Eye (tissue), 1 donor: ENCODE measurements around the gene SLAMF1.
A peak's percentile ranks its signal among the peaks of the same experiment; 100 is the strongest.

Experiments used
- DNase-seq: peaks from one replicate; pipeline ENCODE4 v3.0.0-alpha.2; 2015

The SLAMF1 gene

GRCh38 chr1:160664573-160665051 is 17.8 kb upstream of the SLAMF1 start:
- no peak for DNase-seq

GRCh38 chr1:160662910-160663309 is 16.1 kb upstream of the SLAMF1 start:
- no peak for DNase-seq

GRCh38 chr1:160659566-160659965 is 12.7 kb upstream of the SLAMF1 start:
- no peak for DNase-seq

DNA sequence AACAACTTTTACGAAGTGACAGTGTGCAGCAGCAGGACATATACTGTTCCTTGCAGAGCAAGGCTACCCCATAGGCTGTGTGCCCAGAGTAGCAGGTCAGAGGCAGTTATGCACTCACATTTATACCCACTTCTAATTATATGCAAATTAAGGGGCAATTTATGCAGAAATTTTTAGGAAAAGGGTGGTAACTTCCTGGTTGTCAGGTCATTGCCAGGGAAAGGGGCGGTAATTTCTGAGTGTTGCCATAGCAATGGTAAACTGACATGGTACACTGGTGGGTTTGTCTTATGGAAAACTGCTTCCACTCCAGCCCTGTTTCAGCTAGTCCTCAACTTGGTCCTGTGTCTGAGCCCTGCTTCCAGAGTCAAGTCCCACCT is 12.0 kb upstream of the SLAMF1 start:
- DNase-seq, result no peak

DNA sequence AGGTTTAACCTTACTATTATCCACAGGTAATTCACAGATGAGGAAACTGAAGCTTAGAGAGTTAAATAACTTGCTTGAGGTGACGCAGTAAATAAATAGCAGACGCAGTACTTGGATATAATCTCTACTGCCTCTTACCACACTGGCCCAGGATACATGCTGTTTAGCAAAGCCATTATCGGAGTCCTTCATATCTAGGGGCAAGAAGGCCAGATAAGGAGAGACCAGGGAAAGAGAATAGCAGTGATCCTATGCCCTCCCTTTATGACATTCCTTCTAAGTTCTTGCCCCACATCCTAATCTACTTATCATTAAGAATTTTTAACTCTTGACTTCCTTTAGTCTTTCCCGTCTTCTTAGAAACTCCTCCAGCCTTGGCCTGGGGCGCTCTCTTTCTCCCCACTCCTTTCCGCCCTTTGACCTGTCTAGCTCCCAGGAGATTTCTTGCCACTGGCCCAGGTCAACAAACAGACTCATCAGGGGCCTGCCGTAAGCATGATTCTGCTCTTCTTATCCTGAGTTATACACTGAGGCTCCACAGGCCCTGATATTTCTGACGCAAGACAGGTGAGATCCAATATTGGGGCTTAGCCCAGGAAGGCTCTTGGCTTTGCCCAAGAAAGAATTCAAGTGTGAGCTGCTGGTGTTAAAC is 11.4 kb upstream of the SLAMF1 start:
- DNase-seq, result no peak

DNA sequence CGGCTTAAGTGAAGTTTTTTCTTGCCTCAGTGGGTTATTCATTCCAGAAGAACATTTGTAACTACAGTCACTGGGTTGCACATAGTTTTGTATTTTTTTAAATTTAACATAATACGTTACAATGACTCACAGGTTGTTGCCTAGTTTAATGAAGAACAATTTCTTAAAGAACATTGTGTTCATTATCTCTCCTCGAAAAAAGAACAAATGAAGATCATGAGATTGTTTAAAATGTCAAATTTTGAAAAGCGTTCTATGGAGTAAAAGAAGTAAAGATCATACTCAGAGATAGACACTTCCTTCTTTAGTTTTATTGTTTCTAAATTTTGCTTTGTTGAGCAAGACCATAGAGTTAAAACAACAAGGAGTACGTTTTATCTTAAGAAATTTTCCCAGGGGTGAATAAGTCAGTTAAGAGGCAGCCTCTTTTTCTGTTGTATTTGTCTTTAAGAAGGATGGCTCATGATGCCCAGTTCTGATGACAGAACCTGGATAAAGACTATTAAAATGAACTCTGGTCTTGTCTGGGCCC is 10.5 kb upstream of the SLAMF1 start:
- no peak for DNase-seq

- no peak for DNase-seq
Measured at GRCh38 chr1:160656737-160657136, 9.9 kb upstream of the SLAMF1 start.

DNA sequence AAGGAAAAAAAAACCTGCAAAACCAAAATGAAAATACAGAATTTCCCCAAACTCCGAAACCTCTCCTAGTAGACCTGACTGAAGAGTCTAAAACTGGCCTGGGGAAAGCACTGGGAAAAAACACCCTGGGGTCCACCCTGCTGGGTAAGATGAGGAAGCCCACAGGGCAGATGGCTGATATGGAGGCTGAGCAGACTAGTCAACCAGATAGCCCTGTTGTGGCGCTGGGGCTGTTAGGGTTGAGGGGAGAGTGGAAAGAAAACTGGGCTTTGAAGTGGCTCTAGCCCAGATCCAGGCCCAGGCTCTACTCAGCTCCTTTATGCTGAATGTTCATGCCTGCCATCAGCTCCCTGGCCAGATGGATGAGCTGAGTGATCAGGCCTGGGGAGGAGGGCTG is 6.8 kb upstream of the SLAMF1 start:
- DNase-seq, result no peak

DNA sequence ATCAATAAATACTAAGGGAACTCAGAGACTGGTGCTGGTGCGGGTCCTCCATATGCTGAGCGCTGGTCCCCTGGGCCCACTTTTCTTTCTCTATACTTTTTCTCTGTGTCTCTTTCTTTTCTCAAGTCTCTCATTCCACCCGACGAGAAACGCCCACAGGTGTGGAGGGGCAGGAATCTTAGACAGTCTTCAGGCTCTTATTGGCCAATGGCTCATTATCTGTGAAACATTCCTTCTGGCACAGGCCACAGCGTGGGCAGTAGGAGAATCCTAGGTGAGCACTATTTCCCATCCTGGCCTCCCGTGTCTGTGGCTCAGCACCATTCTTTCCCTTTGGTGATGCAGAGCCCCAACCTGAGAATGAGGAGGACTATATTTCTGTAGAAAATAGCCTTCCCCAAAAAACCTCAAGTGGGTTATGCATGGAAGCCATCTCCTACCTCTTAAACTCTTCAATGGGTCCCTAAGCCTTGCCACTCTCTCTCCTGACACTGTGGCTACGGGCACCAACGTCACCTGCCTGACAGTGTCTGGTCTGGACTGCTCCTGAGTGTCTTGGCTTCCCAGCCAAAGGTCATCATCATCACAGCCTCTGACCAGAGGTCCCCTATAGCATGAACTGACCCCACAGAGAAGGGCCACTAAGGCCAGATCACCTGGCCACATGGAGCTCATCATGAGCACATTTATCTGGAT is 6.2 kb upstream of the SLAMF1 start:
- DNase-seq, result no peak

DNA sequence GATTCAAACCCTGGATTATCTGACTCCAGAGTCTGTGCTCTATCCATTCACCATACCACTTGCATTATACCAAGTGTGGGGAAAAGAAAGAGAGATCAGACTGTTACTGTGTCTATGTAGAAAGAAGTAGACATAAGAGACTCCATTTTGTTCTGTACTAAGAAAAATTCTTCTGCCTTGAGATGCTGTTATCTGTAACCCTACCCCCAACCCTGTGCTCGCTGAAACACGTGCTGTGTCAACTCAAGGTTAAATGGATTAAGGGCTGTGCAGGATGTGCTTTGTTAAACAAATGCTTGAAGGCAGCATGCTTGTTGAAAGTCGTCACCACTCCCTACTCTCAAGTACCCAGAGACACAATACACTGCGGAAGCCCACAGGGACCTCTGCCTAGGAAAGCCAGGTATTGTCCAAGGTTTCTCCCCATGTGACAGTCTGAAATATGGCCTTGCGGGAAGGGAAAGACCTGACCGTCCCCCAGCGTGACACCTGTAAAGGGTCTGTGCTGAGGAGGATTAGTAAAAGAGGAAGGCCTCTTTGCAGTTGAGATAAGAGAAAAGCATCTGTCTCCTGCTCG is 5.3 kb upstream of the SLAMF1 start:
- peak; percentile 20 for DNase-seq

GRCh38 chr1:160651433-160652064 is 4.7 kb upstream of the SLAMF1 start:
- DNase-seq, result peak; percentile 7

- DNase-seq, result no peak
Measured at GRCh38 chr1:160647329-160647720, 481 bp upstream of the SLAMF1 start.

- DNase-seq, result no peak
Measured at GRCh38 chr1:160646180-160646579, 664 bp downstream of the SLAMF1 start.

GRCh38 chr1:160645386-160646130 is 1.3 kb downstream of the SLAMF1 start:
- no peak for DNase-seq

DNA sequence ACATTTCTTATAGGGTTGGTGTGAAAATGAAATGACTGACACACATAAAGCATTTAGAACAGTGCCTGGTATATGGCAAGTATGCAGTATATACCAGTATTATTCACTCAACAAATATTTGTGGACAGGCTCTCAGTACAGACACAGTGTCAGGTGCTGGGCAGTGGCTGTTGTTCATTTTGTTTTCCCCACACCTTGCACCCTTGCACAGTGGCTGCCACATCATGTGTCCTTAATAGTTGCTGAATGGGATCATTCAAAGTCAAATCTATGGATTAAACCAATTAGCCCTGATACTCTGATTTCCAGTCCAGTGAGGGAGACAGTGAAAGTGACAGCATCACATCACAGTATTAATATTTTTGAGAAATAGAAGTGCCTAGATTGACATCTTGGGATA is 2.4 kb downstream of the SLAMF1 start:
- no peak for DNase-seq

DNA sequence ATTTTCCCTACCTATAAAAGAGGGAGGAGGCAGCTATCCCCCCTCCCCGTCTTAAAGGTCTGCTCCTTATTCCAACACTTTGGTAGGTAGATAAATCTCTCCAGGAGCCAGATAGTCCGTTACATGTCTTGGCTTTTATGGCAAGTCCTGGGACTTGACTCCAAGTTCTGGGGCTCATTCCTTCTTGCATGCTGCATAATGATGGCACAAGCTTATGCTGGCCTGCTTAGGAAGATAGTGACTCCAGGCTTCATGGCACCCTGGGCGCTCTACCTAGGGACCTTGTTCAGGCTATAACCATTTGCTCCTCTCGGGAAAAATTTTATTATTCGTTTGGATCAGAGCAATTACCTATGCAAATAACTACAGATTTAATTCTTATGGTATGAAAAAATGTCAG is 3.7 kb downstream of the SLAMF1 start:
- no peak for DNase-seq

GRCh38 chr1:160642281-160642644 is 4.6 kb downstream of the SLAMF1 start:
- DNase-seq, result no peak

DNA sequence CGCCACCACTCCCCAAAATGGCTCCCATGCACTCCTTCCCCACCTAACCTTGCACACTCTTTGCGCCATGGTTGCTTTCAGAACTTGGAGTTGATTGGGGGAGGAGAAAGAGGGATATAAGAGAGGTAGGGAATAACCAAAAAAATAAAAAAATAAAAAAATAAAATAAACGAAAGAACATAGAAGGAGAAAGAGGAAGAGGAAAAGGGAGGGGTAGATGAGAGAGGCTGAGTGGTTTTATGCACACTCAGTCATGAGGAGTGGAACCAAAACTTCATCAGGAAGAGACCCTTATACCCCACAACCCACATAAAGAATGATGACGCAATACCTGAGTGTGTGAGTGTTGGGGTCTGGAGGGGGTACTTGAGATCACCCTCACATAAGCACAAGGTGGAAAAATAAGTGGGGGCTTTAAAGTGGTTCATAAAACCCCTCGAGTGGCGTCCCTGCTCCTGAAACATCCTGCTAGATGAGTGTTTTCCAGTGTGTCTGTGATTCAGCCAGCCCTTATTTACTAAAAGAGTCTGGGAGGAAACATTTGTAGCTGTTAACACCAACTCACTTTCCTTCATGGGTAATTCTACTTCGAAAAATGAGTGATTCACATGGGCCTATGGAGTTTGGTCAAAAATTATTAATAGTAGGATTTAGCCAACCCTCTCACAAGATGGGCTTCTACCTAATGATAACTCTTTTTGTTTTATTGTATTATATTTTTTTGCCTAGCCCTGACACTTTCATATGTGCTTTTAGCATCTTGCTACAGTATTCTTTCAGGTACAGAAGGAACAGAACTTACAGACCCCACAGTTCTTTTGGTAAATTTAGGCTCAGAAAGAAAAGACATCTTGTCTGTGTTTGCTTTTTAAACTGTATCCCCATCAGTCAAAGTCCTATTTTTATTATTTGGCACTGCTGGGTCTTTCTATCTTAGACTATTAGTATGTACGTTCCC is 5.2 kb downstream of the SLAMF1 start:
- no peak for DNase-seq

- DNase-seq, result no peak
Measured at GRCh38 chr1:160640359-160641123, 6.3 kb downstream of the SLAMF1 start.

- DNase-seq, result no peak
Measured at GRCh38 chr1:160639652-160640051, 7.2 kb downstream of the SLAMF1 start.

GRCh38 chr1:160638926-160639325 is 7.9 kb downstream of the SLAMF1 start:
- no peak for DNase-seq
